Duodenal mucosa (tissue), 2 donors: ENCODE measurements around the gene SPTBN5.

Experiments
- H3K27ac ChIP-seq: one replicate; pipeline ENCODE4 v1.7.0; 2013; ENCODE audit warnings: low read depth, low read length
- H3K27me3 ChIP-seq, 2 donors: one replicate each; pipeline ENCODE4 v1.7.0; 2013; ENCODE audit warnings: low read length in 2 of 2, control low read depth in 1 of 2; ENCODE audit not compliant: insufficient read depth in 2 of 2, control insufficient read depth in 1 of 2
- H3K36me3 ChIP-seq, 2 donors: one replicate each; pipeline ENCODE4 v1.7.0; 2013; ENCODE audit warnings: low read length in 2 of 2, control low read depth in 1 of 2; ENCODE audit not compliant: insufficient read depth in 2 of 2, control insufficient read depth in 1 of 2
- H3K4me1 ChIP-seq, 2 donors: one replicate each; pipeline ENCODE4 v1.7.0; 2013; ENCODE audit warnings: low read length in 2 of 2, control low read depth in 1 of 2; ENCODE audit not compliant: insufficient read depth in 2 of 2, control insufficient read depth in 1 of 2
- H3K4me3 ChIP-seq, 2 donors: one replicate each; pipeline ENCODE4 v1.7.0; 2013; ENCODE audit warnings: low read length in 2 of 2, low read depth in 1 of 2
- H3K9ac ChIP-seq, 2 donors: one replicate each; pipeline ENCODE4 v1.7.0; 2013; ENCODE audit warnings: low read length in 2 of 2, low read depth in 1 of 2
- H3K9me3 ChIP-seq, 2 donors: one replicate each; pipeline ENCODE4 v1.7.0; 2013; ENCODE audit warnings: low read length in 2 of 2, control low read depth in 1 of 2; ENCODE audit not compliant: control insufficient read depth in 1 of 2

SPTBN5 gene

GRCh38 chr15:41849861-41850260, 44.0 kb downstream of the SPTBN5 start:
- no peak overlapping the region for H3K9ac ChIP-seq
- H3K27me3 ChIP-seq = peaks cover 0 to 3% of the 10 kb centered on the region in 2 donors
- peaks cover 6 to 31% of the 10 kb centered on the region in 2 donors for H3K36me3 ChIP-seq
- H3K27ac ChIP-seq = no peak overlapping the region
- H3K4me3 ChIP-seq = no peak overlapping the region
- no peaks in the 10 kb centered on the region for H3K4me1 ChIP-seq
- no peaks in the 10 kb centered on the region for H3K9me3 ChIP-seq

GRCh38 chr15:41849204-41849603, 44.6 kb downstream of the SPTBN5 start:
- Histone ChIP-seq H3K27me3 (peaks cover 0 to 3% of the 10 kb centered on the region in 2 donors), H3K4me3 (no peak overlapping the region), H3K9ac (no peak overlapping the region), H3K9me3 (no peaks in the 10 kb centered on the region), H3K4me1 (no peaks in the 10 kb centered on the region), H3K27ac (no peak overlapping the region), H3K36me3 (peaks cover 6 to 37% of the 10 kb centered on the region in 2 donors)

GRCh38 chr15:41848631-41849030, 45.2 kb downstream of the SPTBN5 start:
- H3K27ac ChIP-seq = no peak overlapping the region
- no peak overlapping the region for H3K4me3 ChIP-seq
- peaks cover 6 to 40% of the 10 kb centered on the region in 2 donors for H3K36me3 ChIP-seq
- no peaks in the 10 kb centered on the region for H3K4me1 ChIP-seq
- H3K9me3 ChIP-seq = no peaks in the 10 kb centered on the region
- H3K9ac ChIP-seq = no peak overlapping the region
- H3K27me3 ChIP-seq = peaks cover 0 to 3% of the 10 kb centered on the region in 2 donors

- no peak overlapping the region for H3K9ac ChIP-seq
- H3K36me3 ChIP-seq = peaks cover 6 to 44% of the 10 kb centered on the region in 2 donors
- H3K4me3 ChIP-seq = no peak overlapping the region
- H3K4me1 ChIP-seq = no peaks in the 10 kb centered on the region
- no peak overlapping the region for H3K27ac ChIP-seq
- H3K9me3 ChIP-seq = no peaks in the 10 kb centered on the region
- peaks cover 0 to 3% of the 10 kb centered on the region in 2 donors for H3K27me3 ChIP-seq
These were observed 45.9 kb downstream of the SPTBN5 start for GRCh38 chr15:41847981-41848380.

GRCh38 chr15:41847206-41847605, 46.6 kb downstream of the SPTBN5 start:
- no peak overlapping the region for H3K27ac ChIP-seq
- H3K4me1 ChIP-seq = no peaks in the 10 kb centered on the region
- H3K27me3 ChIP-seq = peaks cover 0 to 3% of the 10 kb centered on the region in 2 donors
- no peak overlapping the region for H3K4me3 ChIP-seq
- peaks cover 6 to 44% of the 10 kb centered on the region in 2 donors for H3K36me3 ChIP-seq
- H3K9me3 ChIP-seq = no peaks in the 10 kb centered on the region
- H3K9ac ChIP-seq = no peak overlapping the region

GRCh38 chr15:41844814-41845213, 49.0 kb downstream of the SPTBN5 start:
- H3K36me3 ChIP-seq = peaks cover 6 to 62% of the 10 kb centered on the region in 2 donors

GRCh38 chr15:41843571-41843970, 50.3 kb downstream of the SPTBN5 start:
- no peak overlapping the region for H3K9ac ChIP-seq
- H3K27me3 ChIP-seq = no peaks in the 10 kb centered on the region
- H3K36me3 ChIP-seq = peaks cover 6 to 62% of the 10 kb centered on the region in 2 donors
- H3K27ac ChIP-seq = no peak overlapping the region
- peaks cover 0 to 2% of the 10 kb centered on the region in 2 donors for H3K4me1 ChIP-seq
- H3K9me3 ChIP-seq = no peaks in the 10 kb centered on the region
- H3K4me3 ChIP-seq = no peak overlapping the region

More at GRCh38 chr15:41844814-41845213, 49.0 kb downstream of the SPTBN5 start:
- no peaks in the 10 kb centered on the region for H3K27me3 ChIP-seq
- no peak overlapping the region for H3K4me3 ChIP-seq
- no peak overlapping the region for H3K27ac ChIP-seq
- no peaks in the 10 kb centered on the region for H3K9me3 ChIP-seq
- H3K9ac ChIP-seq = no peak overlapping the region
- H3K4me1 ChIP-seq = no peaks in the 10 kb centered on the region

GRCh38 chr15:41842229-41842628, 51.6 kb downstream of the SPTBN5 start:
- Histone ChIP-seq H3K9me3 (no peaks in the 10 kb centered on the region), H3K27ac (no peak overlapping the region), H3K36me3 (peaks cover 0 to 52% of the 10 kb centered on the region in 2 donors), H3K4me1 (peaks cover 3 to 4% of the 10 kb centered on the region in 2 donors), H3K27me3 (no peaks in the 10 kb centered on the region), H3K4me3 (no peak overlapping the region), H3K9ac (no peak overlapping the region)

- Histone ChIP-seq H3K9ac (no peak overlapping the region), H3K36me3 (peaks cover 0 to 48% of the 10 kb centered on the region in 2 donors), H3K4me1 (peaks cover 3 to 4% of the 10 kb centered on the region in 2 donors), H3K4me3 (no peak overlapping the region), H3K27me3 (no peaks in the 10 kb centered on the region), H3K9me3 (no peaks in the 10 kb centered on the region), H3K27ac (no peak overlapping the region)
These were observed 52.7 kb downstream of the SPTBN5 start for GRCh38 chr15:41841131-41841530.

GRCh38 chr15:41840673-41841072, 53.2 kb downstream of the SPTBN5 start:
- H3K4me3 ChIP-seq = no peak overlapping the region
- H3K27me3 ChIP-seq = no peaks in the 10 kb centered on the region
- H3K27ac ChIP-seq = no peak overlapping the region
- H3K4me1 ChIP-seq = peaks cover 3 to 4% of the 10 kb centered on the region in 2 donors
- H3K36me3 ChIP-seq = peaks cover 0 to 46% of the 10 kb centered on the region in 2 donors
- no peak overlapping the region for H3K9ac ChIP-seq
- no peaks in the 10 kb centered on the region for H3K9me3 ChIP-seq
